NOMO-1 treated with DMSO at 0.1 percent for 48 hours (cell line): ENCODE data around the gene DCAF12L1.

Experiments
- DNase-seq: peaks from one replicate; lab custom pipeline; 2025; ENCODE audit not compliant: unreplicated experiment; lab: John Stamatoyannopoulos, UW

The DCAF12L1 gene

GRCh38 chrX:126552313-126553022 is at the start of gene DCAF12L1:
TSS of gene DCAF12L1 (minus strand) at chrX:126552814. CDS start at chrX:126552608, 206 bp downstream.
- DNase-seq = no peak

- DNase-seq = no peak
Measured at GRCh38 chrX:126580877-126581276, 28.3 kb upstream of the DCAF12L1 start.

GRCh38 chrX:126575911-126576310 is 23.3 kb upstream of the DCAF12L1 start:
- no peak for DNase-seq

GRCh38 chrX:126557151-126557550 is 4.5 kb upstream of the DCAF12L1 start:
- DNase-seq = no peak

- DNase-seq = no peak
Measured at GRCh38 chrX:126551725-126552312, 795 bp downstream of the DCAF12L1 start.

- no peak for DNase-seq
Measured at GRCh38 chrX:126551306-126551705, 1.3 kb downstream of the DCAF12L1 start.

GRCh38 chrX:126550816-126551215 is 1.8 kb downstream of the DCAF12L1 start:
- no peak for DNase-seq

- DNase-seq = no peak
Measured at GRCh38 chrX:126509923-126510322, 42.7 kb downstream of the DCAF12L1 start.
